SKM-1 (cell line): ENCODE results near the gene VAMP1.
"Not testable (repeated sequence)": the region's sequence is repeated elsewhere in the genome, so short reads cannot be mapped to it uniquely, and the experiment has no call there.

Experiments
- DNase-seq: peaks from one replicate; lab custom pipeline; 2025; ENCODE audit not compliant: unreplicated experiment; lab: John Stamatoyannopoulos, UW

VAMP1 gene

DNA sequence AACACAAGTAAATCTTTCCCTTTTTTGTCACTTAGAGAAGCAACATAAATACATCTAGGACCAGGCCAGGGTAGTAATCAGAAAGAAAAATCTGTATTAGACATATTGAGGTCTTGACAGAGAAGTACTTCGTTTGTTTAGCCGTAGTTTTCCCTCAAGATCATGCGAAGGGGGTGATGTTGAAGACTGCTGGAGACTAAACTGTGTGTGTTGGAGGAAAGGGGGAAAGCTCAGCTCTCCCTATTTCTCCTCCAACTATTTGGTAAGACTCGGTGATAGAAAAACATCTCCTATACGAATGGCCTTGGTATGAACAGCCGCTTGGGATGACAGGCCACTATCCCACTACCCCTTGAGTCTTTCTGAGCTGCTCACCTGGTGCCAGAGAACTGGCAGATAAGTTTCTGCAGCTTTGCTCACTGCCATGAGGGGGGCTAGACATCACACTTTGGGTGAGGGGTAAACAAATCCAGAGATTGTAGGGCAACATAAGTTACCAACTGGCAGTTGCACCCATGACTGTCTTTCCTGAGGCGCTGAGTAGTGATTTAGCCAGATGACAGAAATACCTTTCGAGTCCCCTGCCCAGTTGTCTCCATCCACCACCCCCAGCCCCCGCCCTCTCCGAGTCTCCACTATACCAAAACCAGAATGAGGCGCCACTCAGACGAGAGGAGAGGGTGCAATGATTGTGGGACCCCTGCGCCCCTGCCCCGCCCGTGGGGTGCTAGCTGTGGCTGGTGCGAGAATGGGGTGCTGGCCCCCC lies 685 bp downstream of the VAMP1 start:
- DNase-seq = no peak

GRCh38 chr12:6469092-6469491 lies 1.4 kb downstream of the VAMP1 start:
- no peak for DNase-seq

DNA sequence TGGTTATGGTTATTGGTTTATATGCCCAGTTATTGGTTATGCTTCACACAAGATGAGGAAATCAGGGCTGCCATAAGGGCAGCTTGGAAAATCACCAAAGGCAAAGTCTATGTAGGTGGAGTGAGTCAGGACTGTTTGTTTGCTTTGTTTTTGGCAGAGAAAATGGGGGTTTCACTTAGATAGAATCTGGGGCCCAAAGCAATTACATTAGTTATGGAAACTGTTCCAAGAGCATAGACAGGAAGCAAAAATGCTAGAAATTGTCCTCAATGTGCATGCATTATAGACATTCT lies 2.2 kb downstream of the VAMP1 start:
- no peak for DNase-seq

DNA sequence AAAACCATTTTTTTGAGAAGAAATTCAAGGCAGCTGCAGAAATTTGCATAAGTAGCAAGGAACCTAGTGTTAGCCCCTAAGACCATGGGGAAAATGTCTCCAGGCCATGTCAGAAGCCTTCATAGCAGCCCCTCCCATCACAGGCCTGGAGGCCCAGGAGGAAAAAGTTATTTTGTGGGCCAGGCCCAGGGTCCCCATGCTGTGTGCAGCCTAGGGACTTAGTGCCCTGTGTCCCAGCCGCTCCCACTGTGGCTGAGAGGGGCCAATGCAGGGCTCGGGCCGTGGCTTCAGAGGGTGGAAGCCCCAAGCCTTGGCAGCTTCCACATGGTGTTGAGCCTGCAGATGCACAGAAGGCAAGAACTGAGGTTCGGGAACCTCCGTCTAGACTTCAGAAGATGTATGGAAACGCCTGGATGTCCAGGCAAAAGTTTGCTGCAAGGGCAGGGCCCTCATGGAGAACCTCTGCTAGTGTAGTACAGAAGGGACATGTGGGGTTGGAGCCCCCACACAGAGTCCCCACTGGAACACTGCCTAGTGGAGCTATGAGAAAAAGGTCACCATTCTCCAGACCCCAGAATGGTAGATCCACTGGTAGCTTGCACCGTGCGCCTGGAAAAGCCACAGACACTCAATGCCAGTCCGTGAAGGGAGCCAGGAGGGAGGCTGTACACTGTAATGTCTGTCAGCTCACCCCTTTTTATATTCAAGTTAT lies 2.8 kb downstream of the VAMP1 start:
- DNase-seq = not testable (repeated sequence)

DNA sequence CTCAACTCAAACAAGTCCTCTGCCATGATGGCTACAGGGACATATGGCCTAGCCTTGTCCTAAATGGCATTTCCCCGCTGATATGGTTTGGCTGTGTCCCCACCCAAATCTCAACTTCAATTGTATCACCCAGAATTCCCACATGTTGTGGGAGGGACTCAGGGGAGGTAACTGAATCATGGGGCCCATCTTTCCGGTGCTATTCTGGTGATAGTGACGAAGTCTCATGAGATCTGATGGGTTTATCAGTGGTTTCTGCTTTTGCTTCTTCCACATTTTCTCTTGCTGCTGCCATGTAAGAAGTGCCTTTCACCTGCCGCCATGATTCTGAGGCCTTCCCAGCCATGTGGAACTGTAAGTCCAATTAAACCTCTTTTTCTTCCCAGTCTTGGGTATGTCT lies 3.7 kb downstream of the VAMP1 start:
- DNase-seq = not testable (repeated sequence)

GRCh38 chr12:6466184-6466573 lies 4.3 kb downstream of the VAMP1 start:
- no peak for DNase-seq

DNA sequence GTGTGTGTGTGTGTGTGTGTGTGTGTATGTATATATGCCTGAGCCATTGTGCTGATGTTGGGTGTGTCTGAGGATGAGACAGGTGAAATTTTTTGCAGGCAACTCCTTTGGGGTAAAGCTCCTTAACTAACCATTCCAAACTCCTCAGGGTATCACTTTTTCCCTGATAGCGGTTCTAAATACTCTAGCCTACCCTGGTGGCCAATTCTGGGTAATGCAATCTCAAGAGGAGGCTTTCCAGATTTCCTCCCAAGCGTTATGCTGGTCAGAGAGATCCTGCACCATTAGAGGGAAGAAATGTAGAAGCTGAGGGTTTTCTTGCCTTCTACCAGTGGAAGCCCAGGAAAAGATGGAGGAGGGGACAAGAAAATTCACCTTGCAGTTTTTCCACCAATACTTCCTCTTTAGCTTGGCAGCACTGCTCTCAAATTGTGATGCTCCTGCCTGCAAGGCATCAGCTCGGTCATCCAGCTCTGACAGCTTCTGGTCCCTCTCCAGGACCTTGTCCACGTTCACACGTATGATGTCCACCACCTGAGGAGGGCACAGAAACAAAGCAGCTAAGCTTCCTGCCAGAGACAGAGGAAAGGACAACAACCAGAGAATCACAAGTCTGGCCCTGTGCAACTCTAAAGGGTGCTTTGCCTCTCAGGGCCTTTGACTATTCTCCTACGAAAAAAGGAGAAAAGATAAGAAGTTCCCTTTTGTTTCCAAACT lies 4.9 kb downstream of the VAMP1 start:
- peak; percentile 4 for DNase-seq

DNA sequence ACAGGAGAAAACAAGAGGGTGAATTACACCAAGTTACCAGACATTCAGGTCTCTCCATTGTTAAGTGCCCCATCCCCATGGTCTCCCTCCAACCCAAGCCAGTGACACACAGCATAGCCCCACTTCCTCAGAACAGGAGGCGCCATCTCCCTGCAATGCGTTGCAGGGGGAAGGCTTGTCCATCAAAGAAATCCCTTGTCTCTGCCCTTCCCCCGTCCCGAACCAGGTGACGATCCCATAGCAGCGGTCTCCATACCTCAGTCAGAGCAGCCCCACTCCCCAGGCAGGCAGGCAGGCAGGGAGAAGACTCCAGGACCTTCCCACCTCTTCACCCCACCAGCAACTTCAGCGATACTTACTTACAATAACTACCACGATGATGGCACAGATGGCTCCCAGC lies 5.9 kb downstream of the VAMP1 start:
- DNase-seq = no peak

DNA sequence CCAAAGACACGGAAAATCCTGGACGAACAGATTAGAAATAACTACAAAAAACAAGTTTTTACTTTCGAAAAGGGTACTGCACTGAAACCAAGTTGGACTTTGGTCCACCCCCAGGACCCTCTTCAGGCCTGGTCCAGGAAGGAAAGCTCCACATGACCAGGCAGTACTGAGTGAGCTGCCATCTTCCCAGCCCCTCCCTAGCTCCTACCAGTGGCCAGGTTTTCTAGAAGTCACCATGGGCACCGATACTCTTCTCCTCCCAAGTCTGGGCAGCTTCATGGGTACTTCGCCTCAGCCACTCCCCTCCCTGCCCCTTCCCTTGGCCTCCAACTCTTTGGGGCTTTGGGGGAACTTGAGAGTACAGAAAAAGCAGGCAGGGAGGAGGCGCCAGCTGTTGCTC lies 6.6 kb downstream of the VAMP1 start:
- DNase-seq = no peak

GRCh38 chr12:6463216-6463615 lies 7.3 kb downstream of the VAMP1 start:
- DNase-seq = no peak

DNA sequence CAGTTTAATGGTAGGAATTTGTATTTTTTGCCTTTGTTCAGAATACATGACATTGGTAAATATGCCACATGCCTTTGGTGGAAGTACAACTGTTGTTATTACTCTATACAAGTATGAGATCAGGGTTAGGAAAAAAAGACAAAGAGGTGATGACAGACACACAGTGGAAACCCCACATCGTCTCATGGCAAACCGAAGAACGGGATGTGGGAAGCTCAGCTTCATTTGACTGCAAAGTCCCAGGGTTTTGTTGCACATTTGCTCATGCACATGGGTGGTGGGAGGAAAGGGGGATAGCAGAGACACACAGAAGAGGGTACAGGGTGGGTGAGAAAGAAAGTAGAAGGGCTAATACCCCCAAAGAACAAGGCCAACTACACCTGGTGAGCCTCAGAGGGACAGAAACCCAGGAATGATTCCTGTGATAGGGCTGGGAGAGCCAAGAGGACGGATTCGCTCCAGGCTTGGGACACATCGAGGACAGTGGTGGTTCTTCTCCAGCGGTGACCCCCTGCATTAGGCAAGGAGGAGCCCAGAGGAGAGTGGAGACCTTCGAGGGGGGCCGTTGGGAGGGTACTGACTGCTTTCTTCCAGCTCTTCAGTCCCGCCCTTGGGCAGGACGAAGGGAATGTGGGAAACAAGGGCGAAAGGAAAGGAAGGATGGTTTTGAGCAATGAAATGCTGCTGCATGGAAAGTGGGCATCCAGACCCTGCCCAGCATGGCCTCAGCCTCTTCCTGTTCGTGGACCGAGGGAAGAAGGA lies 8.1 kb downstream of the VAMP1 start:
- DNase-seq = no peak

DNA sequence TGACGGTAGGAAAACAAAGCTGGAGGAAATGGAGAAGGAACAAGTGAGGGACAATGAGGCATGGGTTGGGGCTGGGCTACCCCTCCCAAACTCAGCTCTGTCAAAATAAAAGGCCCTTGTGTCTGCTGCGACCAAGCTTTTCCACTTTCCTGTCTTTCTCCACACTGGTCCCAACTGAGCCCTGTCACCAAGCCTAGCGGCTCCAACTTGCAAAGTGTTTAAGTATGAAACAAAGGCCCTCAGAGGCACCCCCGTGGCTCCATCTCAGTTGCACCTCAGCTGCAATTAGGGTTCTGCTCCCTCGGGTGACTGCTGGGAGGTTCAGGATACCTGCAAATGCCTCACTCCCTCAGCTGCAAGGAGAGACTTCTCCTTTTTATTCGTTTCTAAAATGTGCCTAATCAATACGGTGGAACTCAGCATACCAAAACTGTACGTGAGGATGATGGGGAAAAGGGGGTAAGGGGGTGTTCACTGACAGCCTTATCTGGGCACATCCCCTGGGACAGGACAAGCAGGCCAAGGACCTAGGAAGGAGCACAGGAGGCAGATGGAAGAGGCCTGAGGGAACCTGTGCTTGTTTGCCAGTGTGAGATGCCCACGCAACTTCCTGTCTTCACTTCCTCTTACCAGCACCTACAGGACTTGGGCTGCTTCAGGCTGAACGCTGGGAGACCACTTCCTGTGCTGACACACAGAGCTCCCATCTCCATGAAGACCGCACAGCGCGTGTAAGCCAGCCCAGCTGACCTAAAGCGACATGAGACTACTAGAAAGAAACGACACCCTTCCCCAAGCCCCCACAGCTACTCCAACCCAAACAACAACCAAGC lies 8.9 kb downstream of the VAMP1 start:
- DNase-seq = peak; percentile 79

GRCh38 chr12:6460751-6461371 lies 9.6 kb downstream of the VAMP1 start:
- DNase-seq = no peak

DNA sequence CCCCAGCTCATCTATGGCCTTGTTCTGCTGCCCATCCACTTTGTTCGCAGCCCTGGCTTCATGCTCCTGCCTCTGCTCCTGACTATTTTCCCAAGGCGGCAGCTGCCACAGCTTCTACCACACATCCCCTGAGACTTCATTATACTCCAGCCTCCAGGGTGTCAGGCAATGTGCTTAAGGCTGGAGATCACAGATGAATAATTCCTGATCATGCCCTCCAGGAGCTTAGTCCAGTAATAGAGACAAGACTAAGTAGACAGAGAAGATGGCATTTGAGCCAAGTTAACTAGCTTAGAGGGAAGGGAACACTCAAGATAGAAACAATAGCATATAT lies 11.5 kb downstream of the VAMP1 start:
- DNase-seq = no peak

DNA sequence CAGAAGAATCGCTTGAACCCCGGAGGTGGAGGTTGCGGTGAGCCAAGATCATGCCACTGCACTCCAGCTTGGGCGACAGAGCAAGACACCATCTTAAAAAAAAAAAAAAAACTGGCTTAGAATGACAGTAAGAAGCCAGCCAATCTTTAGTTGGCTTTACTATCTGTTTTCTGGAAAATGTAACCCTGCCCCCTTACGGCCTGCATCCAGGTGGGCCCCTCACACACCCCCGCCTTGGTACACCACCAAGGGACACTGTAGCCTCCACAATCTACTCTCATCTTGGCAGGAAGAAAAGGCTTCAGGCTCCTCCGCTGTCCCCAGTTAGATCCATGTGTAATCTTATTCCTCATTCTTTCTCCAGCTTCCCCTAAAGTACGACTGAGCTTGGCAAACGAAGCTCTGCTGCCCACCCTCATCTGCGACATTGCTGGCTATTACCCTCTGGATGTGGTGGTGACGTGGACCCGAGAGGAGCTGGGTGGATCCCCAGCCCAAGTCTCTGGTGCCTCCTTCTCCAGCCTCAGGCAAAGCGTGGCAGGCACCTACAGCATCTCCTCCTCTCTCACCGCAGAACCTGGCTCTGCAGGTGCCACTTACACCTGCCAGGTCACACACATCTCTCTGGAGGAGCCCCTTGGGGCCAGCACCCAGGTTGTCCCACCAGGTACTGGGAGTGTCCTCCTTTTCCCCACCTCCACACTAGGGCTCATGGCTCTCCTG lies 12.0 kb downstream of the VAMP1 start:
- no peak for DNase-seq

- no peak for DNase-seq
Observed at GRCh38 chr12:6457220-6457945, 13.1 kb downstream of the VAMP1 start.

DNA sequence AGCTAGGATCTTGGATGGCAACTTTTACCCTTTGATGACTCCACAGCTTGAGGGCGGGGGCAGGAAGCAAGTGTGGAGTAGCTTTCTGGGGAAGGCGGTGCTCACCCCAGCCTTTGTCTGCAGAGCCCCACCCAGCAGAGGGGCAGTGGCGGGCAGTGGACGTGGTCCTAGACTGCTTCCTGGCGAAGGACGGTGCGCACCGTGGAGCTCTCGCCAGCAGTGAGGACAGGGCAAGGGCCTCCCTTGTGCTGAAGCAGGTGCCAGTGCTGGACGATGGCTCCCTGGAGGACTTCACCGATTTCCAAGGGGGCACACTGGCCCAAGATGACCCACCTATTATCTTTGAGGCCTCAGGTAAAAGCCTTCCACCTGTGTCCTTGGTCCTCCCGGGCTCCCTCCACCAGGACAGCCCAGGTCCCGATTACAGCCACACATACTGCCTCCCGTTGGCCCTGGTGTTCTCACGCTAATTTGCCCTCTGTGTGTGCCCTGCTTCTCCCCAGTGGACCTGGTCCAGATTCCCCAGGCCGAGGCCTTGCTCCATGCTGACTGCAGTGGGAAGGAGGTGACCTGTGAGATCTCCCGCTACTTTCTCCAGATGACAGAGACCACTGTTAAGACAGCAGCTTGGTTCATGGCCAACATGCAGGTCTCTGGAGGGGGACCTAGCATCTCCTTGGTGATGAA lies 17.4 kb downstream of the VAMP1 start:
- no peak for DNase-seq

DNA sequence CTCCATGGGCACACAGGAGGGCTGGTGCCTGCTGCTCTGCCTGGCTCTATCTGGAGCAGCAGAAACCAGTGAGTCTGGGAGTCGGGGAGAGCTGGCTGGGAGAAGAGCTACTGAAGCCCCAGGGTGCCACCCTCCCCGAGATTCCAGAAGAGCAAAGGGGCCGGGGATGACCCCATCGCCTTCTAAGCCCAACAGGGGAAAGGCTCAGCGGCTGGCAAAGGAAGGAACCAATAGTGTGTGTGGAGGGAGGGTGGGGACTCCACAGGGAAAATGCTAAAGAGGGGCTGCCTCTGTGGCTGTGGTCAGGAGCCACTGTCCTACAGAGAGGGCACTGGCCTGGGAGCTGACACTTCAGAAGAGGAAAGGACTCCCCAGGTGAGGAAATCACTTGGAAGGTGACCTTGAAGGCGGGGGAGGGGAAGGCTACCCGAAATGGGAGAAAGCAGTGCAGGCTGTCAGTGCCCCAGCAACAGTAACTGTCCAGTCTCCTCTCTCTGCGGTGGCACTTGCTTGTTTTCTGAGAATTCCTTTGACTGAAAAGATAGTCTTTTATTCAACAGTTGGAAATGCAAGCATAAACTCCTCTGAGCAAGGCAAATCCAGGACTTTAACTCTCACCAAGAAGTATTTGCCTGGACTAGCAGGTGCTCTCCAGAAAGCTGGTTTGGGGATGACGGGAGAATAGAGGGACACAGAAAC lies 18.1 kb downstream of the VAMP1 start:
- DNase-seq = no peak
